LoVo (cell line): ENCODE measurements around the gene PDE6B.
"Not testable (repeated sequence)": the region's sequence is repeated elsewhere in the genome, so short reads cannot be mapped to it uniquely, and the experiment has no call there.

Experiments used
- DNase-seq: peaks from one replicate; pipeline ENCODE4 v3.0.0-alpha.2; 2016; ENCODE audit warnings: low spot score

Gene PDE6B

GRCh38 chr4:656436-657337, 31.3 kb downstream of the PDE6B start:
- DNase-seq: no peak

GRCh38 chr4:657338-657833, 32.0 kb downstream of the PDE6B start:
- DNase-seq: no peak

DNA sequence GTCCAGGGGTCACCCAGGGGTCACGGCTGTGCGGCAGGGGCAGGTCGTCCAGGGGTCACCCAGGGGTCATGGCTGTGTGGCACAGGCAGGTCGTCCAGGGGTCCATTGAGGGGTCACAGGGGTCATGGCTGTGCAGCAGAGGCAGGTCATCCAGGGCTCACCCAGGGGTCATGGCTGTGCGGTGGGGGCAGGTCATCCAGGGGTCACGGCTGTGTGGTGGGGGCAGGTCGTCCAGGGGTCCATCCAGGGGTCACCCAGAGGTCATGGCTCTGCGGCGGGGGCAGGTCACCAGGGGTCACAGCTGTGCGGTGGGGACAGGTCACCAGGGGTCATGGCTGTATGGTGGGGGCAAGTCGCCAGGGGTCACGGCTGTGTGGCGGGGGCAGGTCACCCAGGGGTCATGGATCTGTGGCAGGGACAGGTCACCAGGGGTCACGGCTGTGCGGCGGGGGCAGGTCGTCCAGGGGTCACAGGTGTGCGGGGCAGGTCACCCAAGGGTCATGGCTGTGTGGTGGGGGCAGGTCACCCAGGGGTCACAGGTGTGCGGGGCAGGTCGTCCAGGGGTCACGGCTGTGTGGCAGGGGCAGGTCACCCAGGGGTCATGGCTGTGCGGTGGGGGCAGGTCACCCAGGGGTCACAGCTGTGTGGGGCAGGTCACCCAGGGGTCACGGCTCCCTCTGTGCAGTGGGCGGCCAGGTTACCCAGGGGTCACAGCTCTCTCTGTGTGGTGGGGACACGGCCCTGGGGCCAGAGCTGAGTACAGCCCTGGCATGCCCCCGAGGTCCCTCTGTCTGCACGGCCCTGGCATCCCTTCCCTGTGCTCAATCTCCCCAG, 32.7 kb downstream of the PDE6B start:
- no peak for DNase-seq

DNA sequence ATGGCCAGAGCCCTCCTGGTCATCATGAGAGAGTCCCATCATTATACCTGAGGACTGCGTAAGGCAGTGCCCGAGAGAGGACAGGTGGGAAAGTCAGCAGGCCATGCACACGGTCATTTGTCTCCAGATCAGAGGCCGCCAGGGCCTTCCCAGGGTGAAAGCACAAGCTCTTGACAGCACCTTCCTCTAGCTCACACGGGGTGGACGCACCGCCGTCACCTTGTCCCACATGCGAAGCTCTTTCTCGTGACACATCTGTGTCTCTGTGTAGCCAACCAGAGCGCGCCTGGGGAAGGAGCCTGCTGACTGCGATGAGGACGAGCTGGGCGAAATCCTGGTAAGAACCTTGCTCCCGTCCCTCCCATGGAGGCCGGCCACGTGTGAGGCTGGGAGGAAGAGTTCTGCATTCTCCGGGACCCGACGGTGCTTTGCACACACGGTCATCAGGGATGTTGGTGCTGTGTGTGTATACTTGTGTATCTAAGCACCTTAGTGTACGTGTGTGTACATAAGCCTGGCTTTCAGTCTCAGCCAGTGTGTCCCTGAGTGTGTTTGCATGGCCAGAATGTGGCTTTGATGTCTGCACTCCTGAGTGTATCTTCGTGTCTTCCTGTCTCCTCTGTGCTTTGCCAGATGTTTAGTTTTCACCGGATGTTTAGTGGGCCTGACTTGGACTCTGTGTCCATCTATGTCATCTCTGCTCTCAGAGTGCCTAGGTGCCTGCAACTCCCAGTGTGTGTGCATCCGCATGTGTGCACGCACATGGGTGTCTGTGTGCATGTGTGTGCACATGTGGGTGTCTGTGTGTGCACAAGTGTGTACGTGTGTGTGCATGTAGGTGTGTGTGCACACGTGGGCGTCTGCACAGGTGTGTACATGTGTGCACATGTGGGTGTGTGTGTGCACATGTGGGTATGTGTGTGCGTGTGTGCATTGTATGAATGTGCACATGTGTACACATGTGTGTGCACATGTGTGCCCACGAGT, 33.6 kb downstream of the PDE6B start:
- DNase-seq: no peak

DNA sequence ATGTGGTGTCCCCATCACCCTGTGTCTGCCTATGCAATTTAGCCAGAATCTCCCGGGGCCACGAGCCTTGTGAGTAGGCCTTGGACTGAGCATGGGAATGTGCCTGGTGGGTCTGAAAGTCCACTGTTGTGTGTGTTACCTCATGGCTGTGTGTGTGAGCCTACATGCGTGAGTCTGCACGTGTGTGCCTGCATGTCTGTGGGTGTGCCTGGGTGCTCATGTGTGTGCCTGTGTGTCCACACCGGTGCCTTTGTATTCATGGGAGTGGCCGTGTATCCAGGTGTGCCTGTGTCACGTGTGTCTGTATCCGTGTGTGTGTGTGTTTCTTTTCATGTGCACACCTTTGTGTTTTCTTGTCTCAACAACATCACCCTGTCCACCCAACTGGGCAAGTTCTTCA, 34.5 kb downstream of the PDE6B start:
- DNase-seq: no peak

- DNase-seq: no peak
Measured at GRCh38 chr4:660401-660800, 35.0 kb downstream of the PDE6B start.

- no peak for DNase-seq
Measured at GRCh38 chr4:661231-661630, 35.9 kb downstream of the PDE6B start.

DNA sequence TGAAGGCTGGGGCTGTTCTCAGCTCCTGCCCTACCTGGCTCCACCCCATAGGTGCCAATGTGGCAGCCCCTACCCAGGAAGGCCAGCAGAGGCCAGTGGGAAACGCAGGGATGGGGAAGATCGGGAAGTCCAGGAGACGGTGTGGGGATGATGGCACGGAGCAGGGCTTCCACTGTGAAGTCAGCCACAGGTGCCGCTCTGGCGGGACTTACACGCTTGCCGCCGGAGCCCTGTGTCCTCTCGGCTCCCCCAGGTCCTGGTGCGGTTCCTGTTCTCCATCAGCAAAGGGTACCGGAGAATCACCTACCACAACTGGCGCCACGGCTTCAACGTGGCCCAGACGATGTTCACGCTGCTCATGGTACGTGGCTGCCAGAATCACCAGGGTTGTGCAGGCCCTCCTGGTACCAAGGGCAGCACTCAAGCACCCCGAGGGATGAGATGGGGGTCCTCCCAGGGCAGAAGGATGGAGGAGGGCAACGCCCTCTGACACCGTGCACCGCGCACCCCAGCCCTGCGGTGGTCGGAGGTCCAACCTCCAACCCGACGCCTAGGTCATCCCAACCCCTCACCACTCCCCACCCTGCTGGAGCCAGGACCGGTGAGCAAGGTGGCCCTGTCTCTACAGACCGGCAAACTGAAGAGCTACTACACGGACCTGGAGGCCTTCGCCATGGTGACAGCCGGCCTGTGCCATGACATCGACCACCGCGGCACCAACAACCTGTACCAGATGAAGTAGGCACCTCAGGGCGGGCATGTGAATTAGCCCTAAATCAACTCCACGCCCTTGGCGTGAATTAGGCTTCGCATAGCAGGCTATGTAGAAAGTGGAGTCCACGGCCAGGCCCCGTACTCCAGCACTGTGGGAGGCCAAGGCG, 36.7 kb downstream of the PDE6B start:
- DNase-seq: no peak

- DNase-seq: no peak
Measured at GRCh38 chr4:663046-663437, 37.7 kb downstream of the PDE6B start.

DNA sequence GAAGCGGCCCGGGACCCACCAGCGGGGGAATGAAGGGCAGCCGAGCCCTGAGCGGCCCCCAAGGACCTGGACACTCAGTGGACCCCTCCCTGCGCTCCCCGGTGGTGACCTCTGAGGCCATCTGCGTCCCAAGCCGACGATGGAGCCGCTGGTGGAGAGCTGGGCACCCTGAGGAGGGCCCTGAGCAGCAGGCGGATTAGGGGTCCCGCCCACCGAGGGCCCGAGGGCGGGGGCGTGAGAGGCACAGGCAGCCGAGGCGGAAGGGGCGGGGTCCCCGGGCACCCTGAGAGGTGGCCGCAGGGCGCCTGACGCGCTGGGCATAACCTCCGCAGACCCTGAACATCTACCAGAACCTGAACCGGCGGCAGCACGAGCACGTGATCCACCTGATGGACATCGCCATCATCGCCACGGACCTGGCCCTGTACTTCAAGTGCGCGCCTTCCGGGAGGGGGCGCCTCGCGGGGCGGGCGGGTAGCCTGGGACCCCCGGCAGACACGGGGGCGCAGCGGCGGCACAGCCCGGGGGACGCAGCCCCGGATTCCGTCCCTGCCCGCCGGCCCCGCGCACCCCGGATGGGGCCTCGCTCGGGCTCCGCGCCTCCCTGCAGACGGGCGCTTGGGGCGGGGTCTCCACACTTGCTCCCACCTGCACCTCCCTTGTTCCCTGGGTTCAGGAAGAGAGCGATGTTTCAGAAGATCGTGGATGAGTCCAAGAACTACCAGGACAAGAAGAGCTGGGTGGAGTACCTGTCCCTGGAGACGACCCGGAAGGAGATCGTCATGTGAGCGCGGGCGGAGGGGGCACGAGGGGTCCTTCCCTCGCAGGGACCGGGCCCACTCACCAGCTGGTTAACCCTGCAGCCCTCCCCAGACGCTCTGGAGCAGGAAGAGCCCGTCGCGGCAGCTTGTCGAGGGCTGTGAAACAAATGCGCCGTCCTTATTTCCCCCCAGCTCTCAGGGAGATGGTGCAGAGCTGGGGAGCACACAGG, 38.4 kb downstream of the PDE6B start:
- no peak for DNase-seq

DNA sequence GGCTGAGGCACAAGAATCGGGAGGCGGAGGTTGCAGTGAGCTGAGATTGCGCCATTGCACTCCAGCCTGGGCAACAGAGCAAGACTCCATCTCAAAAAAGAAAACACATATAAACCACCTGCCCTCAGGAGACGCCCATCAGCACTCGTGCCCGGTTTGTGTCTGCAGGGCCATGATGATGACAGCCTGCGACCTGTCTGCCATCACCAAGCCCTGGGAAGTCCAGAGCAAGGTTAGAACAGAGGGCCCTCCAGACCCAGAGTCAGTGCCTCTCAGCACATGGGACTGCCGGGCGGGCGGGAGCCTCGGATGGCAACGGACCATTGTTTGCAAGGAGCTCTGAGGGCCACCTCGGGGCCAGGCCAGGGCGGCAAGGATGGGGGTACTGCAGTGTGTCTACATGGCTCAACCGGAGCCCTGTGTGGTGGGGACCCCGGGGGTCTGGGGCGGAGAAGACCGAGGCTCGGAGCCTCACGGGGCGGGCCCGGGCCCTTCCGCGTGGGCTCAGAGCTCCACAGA, 39.4 kb downstream of the PDE6B start:
- DNase-seq: no peak

GRCh38 chr4:665381-665750, 40.0 kb downstream of the PDE6B start:
- no peak for DNase-seq

DNA sequence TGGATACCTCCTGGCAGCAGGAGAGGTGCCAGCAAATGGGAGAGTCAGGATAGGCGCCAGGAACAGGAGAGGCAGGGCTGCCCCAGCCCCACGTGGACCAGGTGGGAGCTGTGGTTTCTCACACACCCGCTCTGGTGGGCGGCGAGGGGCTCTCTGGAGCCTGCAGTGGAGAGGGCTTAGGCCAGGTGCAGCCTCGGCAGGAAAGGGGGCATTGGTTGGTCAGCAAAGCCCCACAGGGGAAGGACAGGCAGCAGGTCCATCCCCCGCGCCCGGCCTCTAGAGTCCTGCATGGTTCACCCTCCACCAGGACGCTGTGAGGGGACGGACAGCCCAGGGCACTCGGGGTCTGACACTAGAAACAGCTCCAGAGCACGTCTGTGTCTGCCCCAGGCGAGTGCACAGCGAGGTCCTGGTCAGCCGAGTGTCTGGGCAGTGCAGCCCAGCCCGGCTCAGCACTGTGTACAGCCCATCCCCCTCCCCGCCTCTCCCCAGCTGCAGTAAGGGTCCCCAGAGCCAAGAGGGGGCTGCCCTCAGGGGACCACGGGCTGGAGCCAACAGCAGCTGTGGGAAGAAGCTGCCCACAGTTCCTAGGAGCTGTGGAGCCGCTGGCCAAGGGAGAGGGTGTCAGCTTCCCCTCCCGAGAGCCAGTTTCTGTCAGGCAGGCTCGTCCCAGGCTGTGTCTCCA, 40.5 kb downstream of the PDE6B start:
- DNase-seq: no peak

DNA sequence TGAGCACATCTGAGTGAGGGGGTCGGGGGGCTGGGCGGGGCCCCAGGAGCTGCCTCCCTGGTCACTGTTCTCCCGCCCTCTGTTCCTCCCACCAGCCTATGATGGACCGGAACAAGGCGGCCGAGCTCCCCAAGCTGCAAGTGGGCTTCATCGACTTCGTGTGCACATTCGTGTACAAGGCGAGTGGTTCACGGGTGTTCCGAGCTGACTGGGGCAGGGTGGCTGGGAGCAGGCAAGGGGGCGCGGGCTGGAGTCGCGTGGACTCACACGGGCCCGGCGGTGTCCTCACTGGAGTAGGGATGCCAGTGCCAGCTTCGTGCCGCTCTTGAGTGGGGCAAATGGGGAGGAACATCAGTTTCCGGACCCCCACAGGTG, 41.0 kb downstream of the PDE6B start:
- no peak for DNase-seq

GRCh38 chr4:666822-667544, 41.6 kb downstream of the PDE6B start:
- DNase-seq: no peak

DNA sequence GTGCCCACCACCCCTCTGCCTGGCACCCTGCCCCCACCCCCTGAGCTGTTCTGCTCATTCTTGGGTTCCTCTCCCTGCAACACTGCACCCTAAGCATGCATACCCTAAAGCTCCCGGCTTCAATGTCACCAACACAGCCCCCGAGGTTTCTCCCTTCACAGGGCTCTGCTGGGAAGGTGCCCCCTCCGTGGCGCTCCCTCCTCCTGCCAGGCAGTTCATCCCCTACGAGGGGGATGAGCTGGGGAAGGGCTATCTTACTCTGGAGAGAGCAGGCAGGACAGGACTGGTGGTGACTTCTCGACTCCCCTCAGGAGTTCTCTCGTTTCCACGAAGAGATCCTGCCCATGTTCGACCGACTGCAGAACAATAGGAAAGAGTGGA, 42.2 kb downstream of the PDE6B start:
- no peak for DNase-seq

DNA sequence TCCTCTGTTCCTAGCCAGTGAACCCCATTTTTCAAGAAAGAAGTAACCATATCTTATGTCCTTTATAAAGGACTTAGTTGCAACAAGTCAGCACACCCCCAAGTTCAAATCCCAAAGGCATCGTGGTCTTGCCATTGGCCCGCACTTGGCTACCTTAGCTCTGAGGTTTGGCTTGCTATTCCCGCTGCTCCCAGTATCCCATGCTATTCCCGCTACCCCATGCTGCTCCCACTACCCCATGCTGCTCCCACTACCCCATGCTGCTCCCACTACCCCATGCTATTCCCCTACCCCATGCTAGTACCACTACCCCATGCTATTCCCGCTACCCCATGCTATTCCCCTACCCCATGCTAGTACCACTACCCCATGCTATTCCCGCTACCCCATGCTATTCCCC, 42.8 kb downstream of the PDE6B start:
- DNase-seq: not testable (repeated sequence)
